ENCODE results near the gene FOXN4.
"Not testable (repeated sequence)": the region's sequence is repeated elsewhere in the genome, so short reads cannot be mapped to it uniquely, and the experiment has no call there.

The FOXN4 gene

GRCh38 chr12:109334887-109335286 lies 25.8 kb upstream of the FOXN4 start:
- Histone ChIP-seq H3K36me3 (ENCODE audit: control insufficient read depth in 2 of 2, insufficient read depth in 2 of 2, low read length in 2 of 2) (no peaks in the 10 kb centered on the region), H3K4me3 (ENCODE audit: low read length in 2 of 2) (no peak overlapping the region), H3K9ac (ENCODE audit: low read length in 2 of 2) (no peak overlapping the region), H3K9me3 (ENCODE audit: control insufficient read depth in 2 of 2, low read length in 2 of 2) (no peaks in the 10 kb centered on the region), H3K27ac (ENCODE audit: low read length) (no peak overlapping the region), H3K27me3 (ENCODE audit: control insufficient read depth in 1 of 2, insufficient read depth in 2 of 2, low read length in 2 of 2) (no peaks in the 10 kb centered on the region), H3K4me1 (ENCODE audit: control insufficient read depth, insufficient read depth, low read length) (no peaks in the 10 kb centered on the region)

- H3K27ac ChIP-seq (ENCODE audit: low read length) = no peak overlapping the region
- no peaks in the 10 kb centered on the region for H3K9me3 ChIP-seq (ENCODE audit: control insufficient read depth in 2 of 2, low read length in 2 of 2)
- no peaks in the 10 kb centered on the region for H3K36me3 ChIP-seq (ENCODE audit: control insufficient read depth in 2 of 2, insufficient read depth in 2 of 2, low read length in 2 of 2)
- no peaks in the 10 kb centered on the region for H3K4me1 ChIP-seq (ENCODE audit: control insufficient read depth, insufficient read depth, low read length)
- H3K27me3 ChIP-seq (ENCODE audit: control insufficient read depth in 1 of 2, insufficient read depth in 2 of 2, low read length in 2 of 2) = no peaks in the 10 kb centered on the region
- no peak overlapping the region for H3K9ac ChIP-seq (ENCODE audit: low read length in 2 of 2)
- no peak overlapping the region for H3K4me3 ChIP-seq (ENCODE audit: low read length in 2 of 2)
These were observed 22.3 kb upstream of the FOXN4 start for GRCh38 chr12:109331301-109331952.

GRCh38 chr12:109330282-109331230 lies 21.5 kb upstream of the FOXN4 start:
- Histone ChIP-seq H3K9me3 (ENCODE audit: control insufficient read depth in 2 of 2, low read length in 2 of 2) (no peaks in the 10 kb centered on the region), H3K27me3 (ENCODE audit: control insufficient read depth in 1 of 2, insufficient read depth in 2 of 2, low read length in 2 of 2) (no peaks in the 10 kb centered on the region), H3K27ac (ENCODE audit: low read length) (no peak overlapping the region), H3K4me1 (ENCODE audit: control insufficient read depth, insufficient read depth, low read length) (no peaks in the 10 kb centered on the region), H3K9ac (ENCODE audit: low read length in 2 of 2) (no peak overlapping the region), H3K4me3 (ENCODE audit: low read length in 2 of 2) (no peak overlapping the region), H3K36me3 (ENCODE audit: control insufficient read depth in 2 of 2, insufficient read depth in 2 of 2, low read length in 2 of 2) (no peaks in the 10 kb centered on the region)

DNA sequence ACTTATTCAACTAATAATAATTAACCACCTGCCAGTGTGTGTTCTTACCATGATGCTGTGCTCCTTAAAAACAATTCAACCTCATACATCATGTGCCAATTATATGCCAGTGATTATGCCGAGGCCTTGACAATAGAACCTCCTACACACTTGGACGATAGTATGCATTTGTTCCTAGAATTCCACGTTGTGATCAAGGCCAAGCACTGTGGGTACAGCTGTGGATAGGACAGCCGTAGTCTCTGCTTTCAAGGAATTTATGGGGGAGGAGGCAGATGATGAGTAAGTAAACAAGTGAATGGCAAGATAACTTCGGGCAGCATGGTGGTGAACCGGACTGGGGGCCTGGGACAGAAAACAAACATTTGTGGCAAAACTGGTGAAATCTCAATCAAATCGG lies 20.6 kb upstream of the FOXN4 start:
- H3K9ac ChIP-seq (ENCODE audit: low read length in 2 of 2) = no peak overlapping the region
- H3K4me1 ChIP-seq (ENCODE audit: control insufficient read depth, insufficient read depth, low read length) = no peaks in the 10 kb centered on the region
- H3K9me3 ChIP-seq (ENCODE audit: control insufficient read depth in 2 of 2, low read length in 2 of 2) = no peaks in the 10 kb centered on the region
- no peak overlapping the region for H3K4me3 ChIP-seq (ENCODE audit: low read length in 2 of 2)
- H3K27me3 ChIP-seq (ENCODE audit: control insufficient read depth in 1 of 2, insufficient read depth in 2 of 2, low read length in 2 of 2) = no peaks in the 10 kb centered on the region
- H3K36me3 ChIP-seq (ENCODE audit: control insufficient read depth in 2 of 2, insufficient read depth in 2 of 2, low read length in 2 of 2) = no peaks in the 10 kb centered on the region
- no peak overlapping the region for H3K27ac ChIP-seq (ENCODE audit: low read length)

- Histone ChIP-seq H3K27ac (ENCODE audit: low read length) (no peak overlapping the region), H3K9ac (ENCODE audit: low read length in 2 of 2) (no peak overlapping the region), H3K9me3 (ENCODE audit: control insufficient read depth in 2 of 2, low read length in 2 of 2) (no peaks in the 10 kb centered on the region), H3K36me3 (ENCODE audit: control insufficient read depth in 2 of 2, insufficient read depth in 2 of 2, low read length in 2 of 2) (no peaks in the 10 kb centered on the region), H3K4me3 (ENCODE audit: low read length in 2 of 2) (no peak overlapping the region), H3K4me1 (ENCODE audit: control insufficient read depth, insufficient read depth, low read length) (no peaks in the 10 kb centered on the region), H3K27me3 (ENCODE audit: control insufficient read depth in 1 of 2, insufficient read depth in 2 of 2, low read length in 2 of 2) (no peaks in the 10 kb centered on the region)
These were observed 19.9 kb upstream of the FOXN4 start for GRCh38 chr12:109329003-109329402.

DNA sequence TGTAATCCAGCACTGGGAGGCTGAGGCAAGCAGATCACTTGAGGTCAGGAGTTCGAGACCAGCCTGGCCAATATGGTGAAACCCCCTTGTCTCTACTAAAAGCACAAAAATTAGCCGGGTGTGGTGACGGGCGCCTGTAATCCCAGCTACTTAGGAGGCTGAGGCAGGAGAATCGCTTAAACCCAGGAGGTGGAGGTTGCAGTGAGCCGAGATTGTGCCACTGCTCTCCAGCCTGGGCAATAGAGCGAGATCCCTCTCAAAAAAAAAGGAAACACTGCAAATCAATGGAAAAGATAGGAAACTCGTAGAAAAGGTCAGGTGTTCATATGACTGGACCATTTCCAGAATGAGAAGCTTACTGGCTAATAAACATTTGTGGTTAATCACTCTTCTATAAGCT lies 12.2 kb upstream of the FOXN4 start:
- not testable (repeated sequence) for H3K27ac ChIP-seq (ENCODE audit: low read length); H3K4me1 ChIP-seq (ENCODE audit: control insufficient read depth, insufficient read depth, low read length); H3K9ac ChIP-seq (ENCODE audit: low read length in 2 of 2); H3K36me3 ChIP-seq (ENCODE audit: control insufficient read depth in 2 of 2, insufficient read depth in 2 of 2, low read length in 2 of 2); H3K9me3 ChIP-seq (ENCODE audit: control insufficient read depth in 2 of 2, low read length in 2 of 2); H3K4me3 ChIP-seq (ENCODE audit: low read length in 2 of 2); H3K27me3 ChIP-seq (ENCODE audit: control insufficient read depth in 1 of 2, insufficient read depth in 2 of 2, low read length in 2 of 2)

DNA sequence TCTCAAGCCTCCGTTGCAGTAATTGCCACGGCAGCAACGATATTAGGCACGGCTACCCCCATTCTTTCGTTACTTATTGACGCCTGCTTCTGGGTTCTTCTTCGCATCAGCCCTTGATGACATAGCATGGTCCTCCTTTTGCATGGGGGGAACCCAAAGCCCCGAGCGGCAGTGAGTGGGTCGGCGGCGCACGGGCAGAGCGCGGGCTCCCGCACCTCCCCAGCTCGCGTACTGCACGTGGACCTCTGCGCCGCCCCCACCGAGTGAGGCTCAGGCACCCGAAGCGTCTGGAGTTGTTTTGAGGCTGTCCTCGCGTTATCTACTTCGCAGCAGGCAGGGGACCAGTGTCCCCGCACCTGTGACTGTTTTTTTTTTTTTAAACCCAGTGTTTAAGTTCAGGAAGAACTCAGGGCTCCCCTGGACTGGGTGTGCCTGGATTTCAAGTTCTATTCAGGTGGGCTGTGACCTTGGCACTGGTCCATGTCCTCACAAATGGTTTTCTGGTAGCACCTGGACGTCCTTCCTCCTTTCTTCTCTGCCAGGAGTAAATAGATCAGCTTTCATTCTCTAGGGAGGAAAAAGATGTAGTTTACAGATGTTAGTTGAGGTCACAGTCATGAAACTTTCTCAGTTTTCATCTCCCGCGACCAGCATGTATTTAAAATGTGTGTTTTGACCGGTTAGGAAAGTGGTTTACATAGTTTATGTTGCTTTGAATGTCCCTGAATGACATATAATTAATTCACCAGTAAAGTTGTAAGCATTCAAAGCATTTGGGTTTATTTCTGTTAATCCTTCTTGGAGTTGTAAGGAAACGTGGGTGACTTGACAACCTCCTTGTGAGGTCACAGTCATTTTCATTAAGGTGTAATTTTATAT lies 1.4 kb upstream of the FOXN4 start:
- Histone ChIP-seq H3K4me3 (ENCODE audit: low read length in 2 of 2) (peak overlapping the region; percentile 65 to 73), H3K4me1 (ENCODE audit: control insufficient read depth, insufficient read depth, low read length) (peaks cover 14% of the 10 kb centered on the region), H3K9ac (ENCODE audit: low read length in 2 of 2) (no peak overlapping the region), H3K27ac (ENCODE audit: low read length) (no peak overlapping the region), H3K27me3 (ENCODE audit: control insufficient read depth in 1 of 2, insufficient read depth in 2 of 2, low read length in 2 of 2) (peaks cover 18 to 39% of the 10 kb centered on the region in 2 donors), H3K36me3 (ENCODE audit: control insufficient read depth in 2 of 2, insufficient read depth in 2 of 2, low read length in 2 of 2) (no peaks in the 10 kb centered on the region), H3K9me3 (ENCODE audit: control insufficient read depth in 2 of 2, low read length in 2 of 2) (no peaks in the 10 kb centered on the region)

DNA sequence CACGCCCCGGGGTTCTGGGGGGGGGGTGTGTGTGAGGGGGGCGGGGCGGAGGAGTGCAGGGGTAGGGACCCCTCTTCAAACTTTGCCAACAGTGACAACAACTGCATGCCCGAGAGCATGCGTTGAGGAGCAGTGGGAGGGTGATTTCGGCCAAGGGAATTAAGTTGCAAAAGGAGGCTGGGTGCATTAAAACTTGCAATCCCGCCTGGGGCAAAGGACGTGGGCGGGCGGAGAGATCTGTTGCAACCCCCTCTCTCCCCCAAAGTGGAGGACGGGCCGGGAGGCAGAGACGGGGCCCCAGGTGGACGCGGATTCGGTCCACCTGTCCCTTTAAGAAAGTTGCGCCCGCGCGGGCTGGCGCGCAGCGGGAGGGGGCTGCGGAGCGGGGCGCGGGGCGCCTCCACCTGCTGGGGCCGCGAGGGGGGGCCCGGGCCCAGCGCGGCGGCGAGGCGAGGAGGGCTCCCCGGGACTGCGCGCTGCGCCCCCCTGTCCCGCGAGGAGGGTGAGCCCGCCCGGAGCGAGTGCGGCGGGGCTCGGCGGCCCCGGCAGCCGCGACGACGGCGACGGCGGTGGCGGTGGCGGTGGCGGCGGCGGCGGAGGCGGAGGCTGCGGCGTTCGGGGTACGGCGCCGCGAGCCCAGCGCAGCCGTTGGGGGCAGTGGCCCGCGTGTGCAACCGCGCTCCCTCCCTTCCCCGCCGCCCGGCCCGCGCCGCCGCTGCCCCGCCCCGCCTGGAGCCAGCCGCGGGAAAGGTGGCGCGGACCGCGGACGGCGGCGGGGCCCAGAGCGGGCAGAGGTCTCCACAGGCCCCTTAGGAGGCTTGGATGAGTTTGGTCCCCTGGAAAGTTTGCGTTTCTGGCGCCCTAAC lies 530 bp upstream of the FOXN4 start:
- Histone ChIP-seq H3K4me3 (ENCODE audit: low read length in 2 of 2) (peak overlapping the region; percentile 65 to 73), H3K27me3 (ENCODE audit: control insufficient read depth in 1 of 2, insufficient read depth in 2 of 2, low read length in 2 of 2) (peaks cover 21 to 39% of the 10 kb centered on the region in 2 donors), H3K4me1 (ENCODE audit: control insufficient read depth, insufficient read depth, low read length) (peaks cover 14% of the 10 kb centered on the region), H3K9ac (ENCODE audit: low read length in 2 of 2) (no peak overlapping the region), H3K9me3 (ENCODE audit: control insufficient read depth in 2 of 2, low read length in 2 of 2) (no peaks in the 10 kb centered on the region), H3K36me3 (ENCODE audit: control insufficient read depth in 2 of 2, insufficient read depth in 2 of 2, low read length in 2 of 2) (no peaks in the 10 kb centered on the region), H3K27ac (ENCODE audit: low read length) (no peak overlapping the region)

GRCh38 chr12:109307051-109307450 lies 2.0 kb downstream of the FOXN4 start:
- peaks cover 33 to 39% of the 10 kb centered on the region in 2 donors for H3K27me3 ChIP-seq (ENCODE audit: control insufficient read depth in 1 of 2, insufficient read depth in 2 of 2, low read length in 2 of 2)
- H3K9ac ChIP-seq (ENCODE audit: low read length in 2 of 2) = no peak overlapping the region
- peaks cover 14% of the 10 kb centered on the region for H3K4me1 ChIP-seq (ENCODE audit: control insufficient read depth, insufficient read depth, low read length)
- no peak overlapping the region for H3K4me3 ChIP-seq (ENCODE audit: low read length in 2 of 2)
- no peaks in the 10 kb centered on the region for H3K9me3 ChIP-seq (ENCODE audit: control insufficient read depth in 2 of 2, low read length in 2 of 2)
- no peak overlapping the region for H3K27ac ChIP-seq (ENCODE audit: low read length)
- H3K36me3 ChIP-seq (ENCODE audit: control insufficient read depth in 2 of 2, insufficient read depth in 2 of 2, low read length in 2 of 2) = no peaks in the 10 kb centered on the region

DNA sequence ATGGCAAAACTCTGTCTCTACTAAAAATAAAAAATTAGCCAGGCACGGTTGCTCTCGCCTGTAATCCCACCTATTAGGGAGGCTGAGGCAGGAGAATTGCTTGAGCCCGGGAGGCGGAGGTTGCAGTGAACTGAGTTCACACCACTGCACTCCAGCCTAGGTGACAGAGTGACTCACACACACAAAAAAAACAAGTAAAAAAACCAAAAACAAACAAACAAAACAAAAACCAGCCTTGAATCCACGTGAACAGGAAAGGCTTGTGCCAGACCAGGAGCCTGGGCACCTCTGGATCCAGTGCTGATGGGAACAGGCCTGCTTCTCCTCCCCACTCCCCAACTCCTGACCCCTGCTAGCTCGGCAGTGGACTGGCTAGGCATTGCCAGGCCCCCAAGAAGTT lies 3.5 kb downstream of the FOXN4 start:
- Histone ChIP-seq H3K4me3 (ENCODE audit: low read length in 2 of 2) (no peak overlapping the region), H3K27ac (ENCODE audit: low read length) (no peak overlapping the region), H3K4me1 (ENCODE audit: control insufficient read depth, insufficient read depth, low read length) (peaks cover 14% of the 10 kb centered on the region), H3K9ac (ENCODE audit: low read length in 2 of 2) (no peak overlapping the region), H3K36me3 (ENCODE audit: control insufficient read depth in 2 of 2, insufficient read depth in 2 of 2, low read length in 2 of 2) (no peaks in the 10 kb centered on the region), H3K27me3 (ENCODE audit: control insufficient read depth in 1 of 2, insufficient read depth in 2 of 2, low read length in 2 of 2) (peaks cover 32 to 36% of the 10 kb centered on the region in 2 donors), H3K9me3 (ENCODE audit: control insufficient read depth in 2 of 2, low read length in 2 of 2) (no peaks in the 10 kb centered on the region)

Measured in stomach smooth muscle (tissue), 2 donors.